Neural cell (in vitro differentiated cells): Measurements from ENCODE around the gene MACROD1. TPM values are rescaled to one million over a fixed set of nuclear protein-coding genes. Genes with fewer than 3 reads are reported as not detected.

Experiments used
- H2AFZ ChIP-seq: fragments of 200-600, 300-800 bp; sonication (generic), shearing (Covaris generic); 2 replicates; pipeline ENCODE4 v1.6.0; 2014; ENCODE audit warnings: low read depth, mild to moderate bottlenecking, antibody characterized with exemption, low read length, moderate library complexity
- H3F3A ChIP-seq: fragments of 200-600 bp; shearing (Covaris generic); 2 replicates; pipeline ENCODE4 v1.6.1; 2016; ENCODE audit warnings: mild to moderate bottlenecking, moderate library complexity, mixed read lengths, antibody characterized with exemption, low read length; ENCODE audit not compliant: insufficient read depth, poor library complexity, severe bottlenecking
- H3K27ac ChIP-seq: fragments of 200-600, 300-800 bp; sonication (generic), shearing (Covaris generic); 2 replicates; pipeline ENCODE4 v1.5.1; 2014; ENCODE audit warnings: mild to moderate bottlenecking, low read length, moderate library complexity
- H3K27me3 ChIP-seq: fragments of 300-800, 200-600 bp; sonication (generic), shearing (Covaris generic); 2 replicates; pipeline ENCODE4 v1.6.0; 2014; ENCODE audit warnings: mild to moderate bottlenecking, low read depth, low read length, moderate library complexity; ENCODE audit not compliant: insufficient read depth
- H3K36me3 ChIP-seq: fragments of 300-800, 200-600 bp; sonication (generic), shearing (Covaris generic); 2 replicates; pipeline ENCODE4 v1.5.1; 2014; ENCODE audit warnings: mild to moderate bottlenecking, antibody characterized with exemption, low read length, moderate library complexity; ENCODE audit not compliant: insufficient read depth
- H3K4me2 ChIP-seq: fragments of 300-800, 200-600 bp; sonication (generic), shearing (Covaris generic); 2 replicates; pipeline ENCODE4 v1.6.0; 2014; ENCODE audit warnings: mild to moderate bottlenecking, low read length
- H3K4me3 ChIP-seq: fragments of 300-800, 200-600 bp; sonication (generic), shearing (Covaris generic); 2 replicates; pipeline ENCODE4 v1.5.1; 2014; ENCODE audit warnings: mild to moderate bottlenecking, low read length, moderate library complexity
- H3K79me2 ChIP-seq: fragments of 200-600 bp; shearing (Covaris generic); replicated peaks from 2 replicates; pipeline ENCODE4 v1.6.0; 2014; ENCODE audit warnings: mild to moderate bottlenecking, low read length, moderate library complexity; ENCODE audit not compliant: insufficient read depth
- H3K9ac ChIP-seq: fragments of 300-800, 200-600 bp; sonication (generic), shearing (Covaris generic); 2 replicates; pipeline ENCODE4 v1.6.1; 2016; ENCODE audit warnings: mild to moderate bottlenecking, low read length, mixed read lengths
- H3K9me2 ChIP-seq: fragments of 200-600 bp; shearing (Covaris generic); 2 replicates; pipeline ENCODE4 v1.6.1; 2016; ENCODE audit warnings: mild to moderate bottlenecking, low read length, mixed read lengths; ENCODE audit not compliant: insufficient read depth
- H3K9me3 ChIP-seq: fragments of 200-600, 300-800 bp; sonication (generic), shearing (Covaris generic); 2 replicates; pipeline ENCODE4 v1.6.1; 2016; ENCODE audit warnings: mild to moderate bottlenecking, mixed run types, low read length, moderate library complexity, mixed read lengths
- H4K20me1 ChIP-seq: fragments of 200-600 bp; shearing (Covaris generic); 2 replicates; pipeline ENCODE4 v1.6.1; 2016; ENCODE audit warnings: mild to moderate bottlenecking, mixed run types; ENCODE audit not compliant: insufficient read depth
- CTCF ChIP-seq: fragments of 450-650 bp; IDR thresholded peaks from 2 replicates; pipeline ENCODE4 v1.5.1; 2014; ENCODE audit warnings: antibody characterized with exemption, mild to moderate bottlenecking, moderate library complexity; ENCODE audit not compliant: poor library complexity, severe bottlenecking
- EP300 ChIP-seq: fragments of 450-650 bp; conservative IDR thresholded peaks from 2 replicates; pipeline ENCODE4 v1.6.1; 2014; ENCODE audit warnings: antibody characterized with exemption, mild to moderate bottlenecking, moderate library complexity; ENCODE audit not compliant: poor library complexity, severe bottlenecking
- EZH2 ChIP-seq: fragments of 200-600, 300-800 bp; shearing (Covaris generic), sonication (generic); IDR thresholded peaks from 2 replicates; pipeline ENCODE4 v1.6.1; 2014; ENCODE audit warnings: antibody characterized with exemption, low read length, borderline replicate concordance, mild to moderate bottlenecking; ENCODE audit not compliant: insufficient read depth, poor library complexity, severe bottlenecking
- MXI1 ChIP-seq: fragments of 450-650 bp; conservative IDR thresholded peaks from 2 replicates; pipeline ENCODE4 v1.6.1; 2014; ENCODE audit warnings: antibody characterized with exemption, mild to moderate bottlenecking; ENCODE audit not compliant: poor library complexity, severe bottlenecking
- POLR2AphosphoS5 ChIP-seq: IDR thresholded peaks from 2 replicates; pipeline ENCODE4 v1.6.1; 2012
- RAD21 ChIP-seq: fragments of 450-650 bp; conservative IDR thresholded peaks from 2 replicates; pipeline ENCODE4 v1.6.1; 2014; ENCODE audit warnings: antibody characterized with exemption, mild to moderate bottlenecking, moderate library complexity
- SMC3 ChIP-seq: fragments of 450-650 bp; conservative IDR thresholded peaks from 2 replicates; pipeline ENCODE4 v1.6.1; 2014; ENCODE audit warnings: antibody characterized with exemption, mild to moderate bottlenecking, moderate library complexity; ENCODE audit not compliant: poor library complexity
- TAF1 ChIP-seq: IDR thresholded peaks from 2 replicates; pipeline ENCODE4 v1.6.1; 2012; ENCODE audit warnings: low read depth
- polyA plus RNA-seq: library from polyadenylated mRNA; depleted of rRNA; stranded (reverse); fragments of >200 nt; gene quantifications from 2 replicates; pipeline ENCODE4 v1.2.3, GENCODE V29; 2014
- TF ChIP-seq, protein P1 (sequence below): IDR thresholded peaks from 2 replicates; pipeline ENCODE4 v1.6.1; 2012; ENCODE audit warnings: borderline replicate concordance

The MACROD1 gene
- polyA plus RNA-seq, 1 donor from 2014 or later = 30.8 TPM

- TF ChIP-seq POLR2AphosphoS5 (no peak), EP300 (no peak), TAF1 (no peak), CTCF (no peak)
- Histone ChIP-seq H3K9me3 (no peaks in the 10 kb centered on the region), H4K20me1 (no peaks in the 10 kb centered on the region), H3K79me2 (no peaks in the 10 kb centered on the region), H3K9me2 (no peaks in the 10 kb centered on the region), H3K27me3 (no peaks in the 10 kb centered on the region), H3K9ac (no peak overlapping the region), H3K36me3 (no peaks in the 10 kb centered on the region), H3F3A (no peaks in the 10 kb centered on the region), H2AFZ (no peak overlapping the region), H3K4me2 (no peak overlapping the region), H3K4me3 (no peak overlapping the region), H3K27ac (no peak overlapping the region)
Observed at GRCh38 chr11:64043545-64043944, 122.4 kb downstream of the MACROD1 start.

DNA sequence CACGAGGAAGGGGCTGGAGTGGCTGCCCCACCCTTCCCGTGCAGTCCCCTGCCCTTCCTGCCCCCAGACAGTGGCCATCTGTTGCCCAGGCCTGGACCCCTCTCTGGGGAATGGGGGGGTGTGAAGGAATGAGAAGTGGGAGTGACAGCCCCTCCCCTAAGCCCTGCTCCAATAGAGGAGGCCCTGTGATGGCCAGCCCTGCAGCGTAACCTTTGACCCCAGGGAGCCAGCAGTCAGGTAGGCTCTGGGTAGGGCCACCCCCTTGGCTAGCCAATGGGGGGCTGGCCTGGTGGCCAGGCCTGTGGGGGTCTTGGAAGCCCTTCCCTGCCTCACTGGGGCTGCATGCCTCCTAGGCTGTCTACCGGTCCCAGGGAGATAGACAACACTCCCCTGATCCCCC, 123.6 kb downstream of the MACROD1 start:
- Histone ChIP-seq H3K27me3 (no peaks in the 10 kb centered on the region), H3K36me3 (no peaks in the 10 kb centered on the region), H3K9me2 (no peaks in the 10 kb centered on the region), H2AFZ (no peak overlapping the region), H4K20me1 (no peaks in the 10 kb centered on the region), H3K4me2 (no peak overlapping the region), H3K4me3 (no peak overlapping the region), H3K79me2 (no peaks in the 10 kb centered on the region), H3K27ac (no peak overlapping the region), H3F3A (no peaks in the 10 kb centered on the region), H3K9me3 (no peaks in the 10 kb centered on the region), H3K9ac (no peak overlapping the region)
- TF ChIP-seq EP300 = no peak
- no peak for TF ChIP-seq POLR2AphosphoS5
- TF ChIP-seq, protein P1, sequence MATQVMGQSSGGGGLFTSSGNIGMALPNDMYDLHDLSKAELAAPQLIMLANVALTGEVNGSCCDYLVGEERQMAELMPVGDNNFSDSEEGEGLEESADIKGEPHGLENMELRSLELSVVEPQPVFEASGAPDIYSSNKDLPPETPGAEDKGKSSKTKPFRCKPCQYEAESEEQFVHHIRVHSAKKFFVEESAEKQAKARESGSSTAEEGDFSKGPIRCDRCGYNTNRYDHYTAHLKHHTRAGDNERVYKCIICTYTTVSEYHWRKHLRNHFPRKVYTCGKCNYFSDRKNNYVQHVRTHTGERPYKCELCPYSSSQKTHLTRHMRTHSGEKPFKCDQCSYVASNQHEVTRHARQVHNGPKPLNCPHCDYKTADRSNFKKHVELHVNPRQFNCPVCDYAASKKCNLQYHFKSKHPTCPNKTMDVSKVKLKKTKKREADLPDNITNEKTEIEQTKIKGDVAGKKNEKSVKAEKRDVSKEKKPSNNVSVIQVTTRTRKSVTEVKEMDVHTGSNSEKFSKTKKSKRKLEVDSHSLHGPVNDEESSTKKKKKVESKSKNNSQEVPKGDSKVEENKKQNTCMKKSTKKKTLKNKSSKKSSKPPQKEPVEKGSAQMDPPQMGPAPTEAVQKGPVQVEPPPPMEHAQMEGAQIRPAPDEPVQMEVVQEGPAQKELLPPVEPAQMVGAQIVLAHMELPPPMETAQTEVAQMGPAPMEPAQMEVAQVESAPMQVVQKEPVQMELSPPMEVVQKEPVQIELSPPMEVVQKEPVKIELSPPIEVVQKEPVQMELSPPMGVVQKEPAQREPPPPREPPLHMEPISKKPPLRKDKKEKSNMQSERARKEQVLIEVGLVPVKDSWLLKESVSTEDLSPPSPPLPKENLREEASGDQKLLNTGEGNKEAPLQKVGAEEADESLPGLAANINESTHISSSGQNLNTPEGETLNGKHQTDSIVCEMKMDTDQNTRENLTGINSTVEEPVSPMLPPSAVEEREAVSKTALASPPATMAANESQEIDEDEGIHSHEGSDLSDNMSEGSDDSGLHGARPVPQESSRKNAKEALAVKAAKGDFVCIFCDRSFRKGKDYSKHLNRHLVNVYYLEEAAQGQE = no peak
- no peak for TF ChIP-seq CTCF
- no peak for TF ChIP-seq TAF1
- TF ChIP-seq RAD21 = no peak
- no peak for TF ChIP-seq EZH2
- TF ChIP-seq MXI1 = no peak
- TF ChIP-seq SMC3 = no peak
